Activated CD4-positive, alpha-beta T cell treated with anti-CD3 and anti-CD28 coated beads for 4 hours (primary cell): ENCODE measurements around the gene ARL8B.

Source experiments
- DNase-seq, 2 donors: peaks; one replicate each; pipeline ENCODE4 v3.0.0-alpha.2; 2020

ARL8B gene

GRCh38 chr3:5217824-5218595 lies 95.9 kb downstream of the ARL8B start:
- no peak for DNase-seq

- DNase-seq, result no peak
Observed at GRCh38 chr3:5218815-5219214, 96.7 kb downstream of the ARL8B start.

GRCh38 chr3:5219216-5219615 lies 97.1 kb downstream of the ARL8B start:
- DNase-seq, result no peak

GRCh38 chr3:5220193-5220592 lies 98.1 kb downstream of the ARL8B start:
- DNase-seq, result no peak

- DNase-seq, result no peak
Observed at GRCh38 chr3:5220667-5221431, 98.8 kb downstream of the ARL8B start.

GRCh38 chr3:5221701-5222100 lies 99.6 kb downstream of the ARL8B start:
- DNase-seq, result no peak

- DNase-seq, result no peak
Observed at GRCh38 chr3:5222283-5223005, 100.4 kb downstream of the ARL8B start.

GRCh38 chr3:5226783-5227182 lies 104.7 kb downstream of the ARL8B start:
- no peak for DNase-seq

GRCh38 chr3:5227812-5228211 lies 105.7 kb downstream of the ARL8B start:
- DNase-seq, result no peak

- no peak for DNase-seq
Observed at GRCh38 chr3:5229414-5229813, 107.3 kb downstream of the ARL8B start.
